HEK293 (cell line): ENCODE data around the gene SCAMP2.

Experiments
- CTCF ChIA-PET: fragments of 350-600 bp; formaldehyde crosslinking; extraction: SDS; loops from one replicate; lab custom pipeline; 2021; ENCODE audit warnings: antibody characterized with exemption; lab: Yijun Ruan, JAX
- POLR2A ChIA-PET: fragments of 300-600 bp; formaldehyde crosslinking; extraction: SDS; loops from one replicate; lab custom pipeline; 2020; ENCODE audit warnings: antibody characterized with exemption, inconsistent platforms; lab: Yijun Ruan, JAX
- H3K27ac ChIP-seq: fragments of 200-500 bp; sonication (Bioruptor generic); 2 replicates; pipeline ENCODE4 v1.5.1; 2014; ENCODE audit warnings: low read depth, low read length, control low read depth, inconsistent platforms; ENCODE audit errors: extremely low read depth
- H3K36me3 ChIP-seq, 2 experiments: fragments of 200-500 bp in 1 of 2; sonication (Bioruptor generic) in 1 of 2; 1 replicate in 1 of 2; 2 replicates in 1 of 2; pipeline ENCODE4 v1.5.1; 2014 to 2017; ENCODE audit warnings: inconsistent platforms in 2 of 2, low read length in 2 of 2; ENCODE audit not compliant: control insufficient read depth in 2 of 2, insufficient read depth in 1 of 2
- H3K4me1 ChIP-seq: fragments of 200-500 bp; sonication (Bioruptor generic); 2 replicates; pipeline ENCODE4 v1.5.1; 2014; ENCODE audit warnings: mild to moderate bottlenecking, low read length, inconsistent platforms; ENCODE audit not compliant: control insufficient read depth, insufficient read depth
- H3K4me3 ChIP-seq: 2 replicates; pipeline ENCODE4 v1.5.1; 2011; ENCODE audit warnings: low read depth, mild to moderate bottlenecking, control low read depth, low read length, moderate library complexity
- H3K9me3 ChIP-seq: fragments of 200-500 bp; sonication (Bioruptor generic); 2 replicates; pipeline ENCODE4 v1.5.1; 2014; ENCODE audit warnings: low read depth, low read length, inconsistent platforms; ENCODE audit not compliant: control insufficient read depth, insufficient read depth
- EGR2 ChIP-seq: fragments of 450-650 bp; formaldehyde crosslinking; IDR thresholded peaks from 2 replicates; pipeline ENCODE4 v1.5.1; 2016; ENCODE audit warnings: low read depth, missing biosample characterization, missing genetic modification characterization
- GLI2 ChIP-seq: fragments of 450-650 bp; formaldehyde crosslinking; IDR thresholded peaks from 2 replicates; pipeline ENCODE4; 2017; ENCODE audit warnings: missing biosample characterization, missing genetic modification characterization, low read depth, borderline replicate concordance
- GLI4 ChIP-seq: fragments of 450-650 bp; formaldehyde crosslinking; IDR thresholded peaks from 2 replicates; pipeline ENCODE4 v1.5.1; 2016; ENCODE audit warnings: missing biosample characterization, missing genetic modification characterization
- HOXA7 ChIP-seq: sonication (generic); formaldehyde crosslinking; IDR thresholded peaks from 2 replicates; pipeline ENCODE4 v1.8.1; 2022; ENCODE audit warnings: missing genetic modification reagents, borderline replicate concordance
- KLF9 ChIP-seq: fragments of 450-650 bp; formaldehyde crosslinking; IDR thresholded peaks from 2 replicates; pipeline ENCODE4 v1.5.1; 2016; ENCODE audit warnings: missing biosample characterization, missing genetic modification characterization, low read depth
- MEIS1 ChIP-seq: sonication (generic); formaldehyde crosslinking; IDR thresholded peaks from 2 replicates; pipeline ENCODE4 v1.8.1; 2022; ENCODE audit warnings: missing genetic modification reagents, mild to moderate bottlenecking, borderline replicate concordance
- MYNN ChIP-seq: fragments of 450-650 bp; formaldehyde crosslinking; IDR thresholded peaks from 2 replicates; pipeline ENCODE4 v1.5.1; 2016; ENCODE audit warnings: missing biosample characterization, missing genetic modification characterization, borderline replicate concordance
- PATZ1 ChIP-seq: fragments of 450-650 bp; formaldehyde crosslinking; IDR thresholded peaks from 2 replicates; pipeline ENCODE4 v1.5.1; 2016; ENCODE audit warnings: missing biosample characterization, missing genetic modification characterization
- SP3 ChIP-seq: fragments of 450-650 bp; formaldehyde crosslinking; IDR thresholded peaks from 2 replicates; pipeline ENCODE4 v1.5.1; 2016; ENCODE audit warnings: missing biosample characterization, missing genetic modification characterization
- YY2 ChIP-seq: fragments of 450-650 bp; formaldehyde crosslinking; IDR thresholded peaks from 2 replicates; pipeline ENCODE4 v1.5.1; 2016; ENCODE audit warnings: missing biosample characterization, missing genetic modification characterization
- ZBTB17 ChIP-seq: fragments of 450-650 bp; formaldehyde crosslinking; IDR thresholded peaks from 2 replicates; pipeline ENCODE4 v1.5.1; 2016; ENCODE audit warnings: missing biosample characterization, missing genetic modification characterization
- ZBTB21 ChIP-seq: fragments of 450-650 bp; formaldehyde crosslinking; IDR thresholded peaks from 2 replicates; pipeline ENCODE4 v1.5.1; 2017; ENCODE audit warnings: missing biosample characterization, missing genetic modification characterization
- ZBTB6 ChIP-seq: fragments of 450-650 bp; formaldehyde crosslinking; IDR thresholded peaks from 2 replicates; pipeline ENCODE4 v1.5.1; 2017; ENCODE audit warnings: missing biosample characterization, missing genetic modification characterization
- ZFHX2 ChIP-seq: fragments of 450-650 bp; formaldehyde crosslinking; conservative IDR thresholded peaks from 2 replicates; pipeline ENCODE4 v1.5.1; 2016; ENCODE audit warnings: missing biosample characterization, missing genetic modification characterization
- ZNF2 ChIP-seq: fragments of 450-650 bp; formaldehyde crosslinking; IDR thresholded peaks from 2 replicates; pipeline ENCODE4 v1.5.1; 2016; ENCODE audit warnings: missing biosample characterization, missing genetic modification characterization
- ZNF211 ChIP-seq: fragments of 450-650 bp; formaldehyde crosslinking; IDR thresholded peaks from 2 replicates; pipeline ENCODE4 v1.5.1; 2016; ENCODE audit warnings: low read depth, missing biosample characterization, missing genetic modification characterization
- ZNF223 ChIP-seq: fragments of 450-650 bp; formaldehyde crosslinking; IDR thresholded peaks from 2 replicates; pipeline ENCODE4 v1.5.1; 2016; ENCODE audit warnings: missing biosample characterization, missing genetic modification characterization
- ZNF311 ChIP-seq: fragments of 450-650 bp; formaldehyde crosslinking; IDR thresholded peaks from 2 replicates; pipeline ENCODE4 v1.5.1; 2017; ENCODE audit warnings: missing biosample characterization, missing genetic modification characterization, borderline replicate concordance
- ZNF341 ChIP-seq: fragments of 450-650 bp; formaldehyde crosslinking; IDR thresholded peaks from 2 replicates; pipeline ENCODE4; 2016; ENCODE audit warnings: low read depth, missing biosample characterization, missing genetic modification characterization
- ZNF366 ChIP-seq: fragments of 450-650 bp; formaldehyde crosslinking; conservative IDR thresholded peaks from 2 replicates; pipeline ENCODE4 v1.5.1; 2016; ENCODE audit warnings: missing biosample characterization, missing genetic modification characterization
- ZNF501 ChIP-seq: fragments of 450-650 bp; formaldehyde crosslinking; IDR thresholded peaks from 2 replicates; pipeline ENCODE4 v1.5.1; 2016; ENCODE audit warnings: missing biosample characterization, missing genetic modification characterization
- ZNF600 ChIP-seq: fragments of 450-650 bp; formaldehyde crosslinking; IDR thresholded peaks from 2 replicates; pipeline ENCODE4 v1.5.1; 2016; ENCODE audit warnings: missing biosample characterization, missing genetic modification characterization
- ZNF626 ChIP-seq: fragments of 450-650 bp; sonication (Bioruptor Pico); formaldehyde crosslinking; IDR thresholded peaks from 2 replicates; pipeline ENCODE4 v1.5.1; 2018; ENCODE audit warnings: missing biosample characterization, missing genetic modification characterization, inconsistent platforms
- ZNF658 ChIP-seq: fragments of 450-650 bp; formaldehyde crosslinking; IDR thresholded peaks from 2 replicates; pipeline ENCODE4; 2016; ENCODE audit warnings: missing biosample characterization, missing genetic modification characterization
- ZNF664 ChIP-seq: fragments of 450-650 bp; formaldehyde crosslinking; IDR thresholded peaks from 2 replicates; pipeline ENCODE4 v1.5.1; 2016; ENCODE audit warnings: missing biosample characterization, missing genetic modification characterization
- ZSCAN16 ChIP-seq: fragments of 450-650 bp; formaldehyde crosslinking; IDR thresholded peaks from 2 replicates; pipeline ENCODE4 v1.5.1; 2016; ENCODE audit warnings: missing biosample characterization, missing genetic modification characterization

SCAMP2 gene

GRCh38 chr15:74835312-74835823, 37.8 kb downstream of the SCAMP2 start (continued):
- TF ChIP-seq MYNN (tag by site-specific recombination), result no peak
- TF ChIP-seq ZNF658, result no peak
- TF ChIP-seq ZNF2 (tag by site-specific recombination), result peak; percentile 31; the same call in 1 of the 2 replicates
- TF ChIP-seq ZNF600 (tag by site-specific recombination), result peak; percentile 62; the same call in 1 of the 2 replicates
- TF ChIP-seq ZNF311 (tag by site-specific recombination), result no peak
- TF ChIP-seq ZNF366 (tag by site-specific recombination), result no peak
- TF ChIP-seq MEIS1 (CRISPR knock-in tag), result no peak
- 0 out of 2 replicates have a peak, but pooled peaks have one; percentile 20 for TF ChIP-seq ZNF501 (tag by site-specific recombination)
- TF ChIP-seq GLI2 (tag by site-specific recombination), result no peak
- no peak for TF ChIP-seq KLF9
- TF ChIP-seq ZBTB17 (tag by site-specific recombination), result peak; percentile 99
- no peak for TF ChIP-seq SP3
- no peak for TF ChIP-seq ZSCAN16 (tag by site-specific recombination)
- TF ChIP-seq YY2 (tag by site-specific recombination), result no peak

- Histone ChIP-seq H3K4me1 (no peaks in the 10 kb centered on the region), H3K9me3 (no peaks in the 10 kb centered on the region), H3K27ac (no peak overlapping the region), H3K36me3 (peaks cover 7 to 24% of the 10 kb centered on the region in 2 experiments; a peak in 2 of 3 replicates), H3K4me3 (no peak overlapping the region)
- TF ChIP-seq ZNF664, result no peak
- peak; percentile 87 for TF ChIP-seq ZNF341 (tag by site-specific recombination)
- peak; percentile 60 for TF ChIP-seq ZFHX2 (tag by site-specific recombination)
- peak; percentile 52 for TF ChIP-seq EGR2 (tag by site-specific recombination)
- TF ChIP-seq ZNF626 (tag by site-specific recombination), result no peak
- ChIA-PET POLR2A (interaction anchor here (1.4 kb wide), 1 partner anchor 62 kb away, joined by 3 read pairs; no protein-coding TSS in a partner anchor), CTCF (interaction anchor here (0.6 to 8.3 kb wide), 7 partner anchors 9 to 117 kb away, joined by 3 to 63 read pairs (median 3); partner anchors contain the start of gene LMAN1L)
Observed at GRCh38 chr15:74833376-74834107, 39.6 kb downstream of the SCAMP2 start.

- Histone ChIP-seq H3K4me3 (no peak overlapping the region), H3K27ac (no peak overlapping the region), H3K36me3 (peaks cover 7 to 18% of the 10 kb centered on the region in 2 experiments; a peak in 2 of 3 replicates), H3K4me1 (no peaks in the 10 kb centered on the region), H3K9me3 (no peaks in the 10 kb centered on the region)
- TF ChIP-seq ZNF501 (tag by site-specific recombination) (no peak), ZNF223 (tag by site-specific recombination) (no peak), GLI4 (no peak), ZBTB6 (no peak), HOXA7 (CRISPR knock-in tag) (no peak), ZNF211 (no peak), PATZ1 (tag by site-specific recombination) (no peak), ZBTB21 (tag by site-specific recombination) (no peak)
- ChIA-PET CTCF (interaction anchor here (0.6 to 8.3 kb wide), 6 partner anchors 9 to 156 kb away, joined by 3 to 63 read pairs (median 4); no protein-coding TSS in a partner anchor), POLR2A (interaction anchor here (1.4 kb wide), 1 partner anchor 62 kb away, joined by 3 read pairs; no protein-coding TSS in a partner anchor)
Observed at GRCh38 chr15:74832826-74833225, 40.3 kb downstream of the SCAMP2 start.
